WI38 (cell line): ENCODE measurements around the gene CREB5.

Experiments used
- H3K4me3 ChIP-seq: 2 replicates; pipeline ENCODE4 v1.5.1; 2011; ENCODE audit warnings: low read depth, mild to moderate bottlenecking, control low read depth, low read length
- TF ChIP-seq, protein P1 (sequence below): IDR thresholded peaks from 2 replicates; pipeline ENCODE4 v1.5.1; 2012; ENCODE audit warnings: low read depth, mild to moderate bottlenecking, control low read depth, low read length

Gene CREB5

DNA sequence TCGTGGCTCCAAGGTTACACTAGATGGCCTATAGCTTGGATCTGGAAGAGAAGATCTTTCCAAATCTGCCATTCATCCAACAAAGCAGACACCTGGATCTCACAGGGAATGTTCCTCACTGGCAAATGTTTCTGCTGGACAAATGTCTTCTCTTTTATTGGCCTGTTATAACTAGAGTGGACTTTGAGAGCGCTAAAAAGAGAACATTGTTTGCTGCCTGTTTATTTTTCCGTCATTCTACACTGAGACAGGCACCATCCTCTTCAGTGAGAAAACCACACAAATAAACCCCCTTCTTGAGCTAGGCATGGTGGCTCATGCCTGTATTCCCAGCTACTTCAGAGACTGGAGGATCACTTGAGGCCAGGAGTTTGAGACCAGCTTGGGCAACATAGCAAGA, 206.9 kb downstream of the CREB5 start:
- no peak overlapping the region for H3K4me3 ChIP-seq
- TF ChIP-seq, protein P1, sequence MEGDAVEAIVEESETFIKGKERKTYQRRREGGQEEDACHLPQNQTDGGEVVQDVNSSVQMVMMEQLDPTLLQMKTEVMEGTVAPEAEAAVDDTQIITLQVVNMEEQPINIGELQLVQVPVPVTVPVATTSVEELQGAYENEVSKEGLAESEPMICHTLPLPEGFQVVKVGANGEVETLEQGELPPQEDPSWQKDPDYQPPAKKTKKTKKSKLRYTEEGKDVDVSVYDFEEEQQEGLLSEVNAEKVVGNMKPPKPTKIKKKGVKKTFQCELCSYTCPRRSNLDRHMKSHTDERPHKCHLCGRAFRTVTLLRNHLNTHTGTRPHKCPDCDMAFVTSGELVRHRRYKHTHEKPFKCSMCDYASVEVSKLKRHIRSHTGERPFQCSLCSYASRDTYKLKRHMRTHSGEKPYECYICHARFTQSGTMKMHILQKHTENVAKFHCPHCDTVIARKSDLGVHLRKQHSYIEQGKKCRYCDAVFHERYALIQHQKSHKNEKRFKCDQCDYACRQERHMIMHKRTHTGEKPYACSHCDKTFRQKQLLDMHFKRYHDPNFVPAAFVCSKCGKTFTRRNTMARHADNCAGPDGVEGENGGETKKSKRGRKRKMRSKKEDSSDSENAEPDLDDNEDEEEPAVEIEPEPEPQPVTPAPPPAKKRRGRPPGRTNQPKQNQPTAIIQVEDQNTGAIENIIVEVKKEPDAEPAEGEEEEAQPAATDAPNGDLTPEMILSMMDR = no peak

DNA sequence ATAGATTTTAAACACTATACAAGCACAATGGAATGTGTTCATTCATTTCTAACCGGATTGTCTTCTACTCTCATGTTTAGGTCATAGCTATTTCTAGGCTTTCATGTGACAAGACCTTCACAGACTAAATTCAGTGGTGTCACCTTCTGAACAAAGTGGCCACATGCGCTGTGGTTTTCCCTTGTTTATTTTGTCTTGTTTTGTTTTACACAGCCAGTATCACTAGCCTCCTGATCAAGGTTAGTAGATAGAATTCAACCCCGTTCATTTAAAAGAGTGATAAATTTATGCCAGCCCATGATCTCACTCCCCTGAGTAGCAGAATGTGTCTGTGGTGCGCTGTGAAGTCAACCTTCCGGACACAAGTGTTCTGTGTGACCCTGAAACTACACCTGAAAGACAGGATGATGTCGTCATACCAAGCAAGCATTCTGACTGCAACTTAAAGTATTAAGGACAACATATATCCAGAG, 209.1 kb downstream of the CREB5 start:
- no peak overlapping the region for H3K4me3 ChIP-seq
- TF ChIP-seq, protein P1 = no peak

DNA sequence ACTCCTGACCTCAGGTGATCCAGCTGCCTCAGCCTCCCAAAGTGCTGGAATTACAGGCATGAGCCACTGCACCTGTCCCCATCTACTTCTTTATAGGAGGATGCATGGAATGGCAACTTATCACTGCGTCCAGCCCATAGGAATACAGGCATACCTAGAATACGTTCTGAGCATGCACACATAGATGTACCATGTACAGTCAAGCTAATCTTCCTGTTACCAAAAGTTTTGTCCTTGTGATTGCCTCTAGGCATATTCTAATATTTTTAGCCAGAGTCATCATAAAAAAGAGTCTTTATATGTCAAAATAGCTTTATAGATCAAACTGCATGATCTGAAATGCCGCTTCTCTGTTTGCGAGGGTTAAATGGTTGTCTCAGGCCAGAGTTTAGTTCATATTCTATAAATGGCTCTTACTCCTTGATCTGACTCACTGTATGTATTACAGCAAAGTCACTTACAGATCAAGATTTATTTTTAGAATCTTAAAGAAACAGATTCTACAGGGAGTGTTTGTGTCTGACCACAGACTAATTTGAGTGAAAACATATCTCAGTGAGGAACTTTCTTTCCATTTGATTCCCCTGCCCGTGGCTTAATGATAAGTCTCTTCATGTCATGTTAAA, 210.9 kb downstream of the CREB5 start:
- H3K4me3 ChIP-seq = no peak overlapping the region
- TF ChIP-seq, protein P1 = no peak

DNA sequence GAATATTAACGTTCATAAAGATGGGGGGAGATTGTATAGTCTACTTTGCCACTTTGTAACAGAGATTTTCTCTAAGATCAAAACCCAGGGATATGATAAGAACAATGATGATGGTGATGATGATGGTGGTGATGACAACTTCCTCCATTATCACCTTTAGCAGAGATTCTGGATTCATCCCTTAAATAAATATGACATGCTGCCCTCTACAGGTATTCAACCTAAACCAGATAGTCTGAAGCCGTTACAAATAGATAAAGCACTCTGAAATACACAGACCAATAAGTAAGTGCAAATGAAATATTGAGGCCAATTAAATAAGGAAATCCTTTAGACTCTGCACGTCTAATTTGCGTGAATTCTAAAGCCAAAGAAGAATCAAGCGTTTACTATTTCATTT, 211.5 kb downstream of the CREB5 start:
- H3K4me3 ChIP-seq = no peak overlapping the region
- TF ChIP-seq, protein P1 = no peak

DNA sequence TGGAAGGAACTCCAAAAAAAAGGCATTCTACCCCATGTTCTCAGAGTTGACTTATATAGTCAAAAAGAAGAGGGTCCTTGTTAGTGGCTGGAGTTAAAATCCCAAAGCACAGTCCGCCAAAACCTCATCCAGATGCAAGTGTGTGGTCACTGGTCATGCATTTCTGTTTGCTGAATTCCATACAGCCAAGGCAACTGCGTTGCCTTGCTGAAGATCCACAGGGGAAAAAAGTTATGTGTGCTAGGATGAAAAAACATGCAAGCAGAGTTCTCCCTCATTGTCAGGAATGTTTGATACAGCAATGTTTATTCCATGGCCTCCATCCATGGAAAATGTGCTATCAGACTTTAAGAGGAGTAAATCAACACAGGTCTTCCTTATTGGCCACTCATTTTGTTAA, 213.1 kb downstream of the CREB5 start:
- H3K4me3 ChIP-seq = no peak overlapping the region
- TF ChIP-seq, protein P1 = no peak

DNA sequence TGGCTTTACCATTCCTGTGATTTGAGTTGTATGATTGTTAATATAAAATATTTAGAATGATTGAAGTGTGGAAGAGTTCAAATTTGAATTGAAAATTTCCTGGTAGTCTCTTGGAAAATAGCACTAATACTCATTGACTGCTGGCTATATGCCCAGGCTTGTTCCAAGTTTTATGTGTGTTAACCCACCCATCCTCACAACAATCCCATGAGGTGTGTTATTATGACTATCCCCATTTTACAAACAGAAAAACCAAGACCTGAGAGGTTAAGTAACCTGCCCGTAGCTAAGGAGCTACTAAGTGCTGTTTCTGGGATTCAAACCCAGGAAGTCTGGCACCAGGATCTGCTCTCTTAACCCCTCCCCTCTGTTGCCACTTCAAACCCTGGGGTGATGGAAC, 213.9 kb downstream of the CREB5 start:
- no peak overlapping the region for H3K4me3 ChIP-seq
- TF ChIP-seq, protein P1 = no peak

DNA sequence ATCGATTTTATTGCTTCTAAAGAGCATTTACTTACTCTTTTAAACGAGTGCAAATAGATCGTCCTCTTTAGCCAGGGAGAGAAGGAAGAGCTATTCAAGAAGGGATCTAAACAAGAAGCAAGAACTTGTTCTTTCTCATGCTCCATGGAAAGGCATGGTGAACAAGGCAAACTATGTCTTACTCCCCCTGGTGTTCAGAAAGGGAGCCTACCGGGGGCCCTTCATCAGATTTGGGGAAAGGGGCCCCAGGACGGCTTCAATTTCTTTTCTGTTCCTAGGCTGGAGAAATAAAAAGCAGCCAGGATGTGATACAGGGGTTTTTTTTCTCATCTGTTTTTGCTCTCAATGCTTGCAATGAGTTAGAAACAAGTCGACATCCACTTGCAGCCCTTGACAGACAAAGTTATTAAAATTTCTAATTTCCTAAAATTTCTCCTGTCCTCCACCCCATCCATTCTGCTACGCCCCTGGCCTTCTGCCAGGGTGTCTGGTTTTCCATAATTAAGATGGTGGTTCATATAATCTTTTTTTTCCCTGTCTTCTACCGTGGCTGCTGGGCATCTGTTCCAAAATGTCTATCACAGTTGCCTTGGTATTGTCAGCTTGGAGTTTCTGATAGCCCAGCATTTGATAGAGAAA, 214.4 kb downstream of the CREB5 start:
- TF ChIP-seq, protein P1 = no peak
- H3K4me3 ChIP-seq = no peak overlapping the region
